Measurements from ENCODE around the gene ERCC6L2.
A peak's percentile ranks its signal among the peaks of the same experiment; 100 is the strongest.

Gene ERCC6L2

DNA sequence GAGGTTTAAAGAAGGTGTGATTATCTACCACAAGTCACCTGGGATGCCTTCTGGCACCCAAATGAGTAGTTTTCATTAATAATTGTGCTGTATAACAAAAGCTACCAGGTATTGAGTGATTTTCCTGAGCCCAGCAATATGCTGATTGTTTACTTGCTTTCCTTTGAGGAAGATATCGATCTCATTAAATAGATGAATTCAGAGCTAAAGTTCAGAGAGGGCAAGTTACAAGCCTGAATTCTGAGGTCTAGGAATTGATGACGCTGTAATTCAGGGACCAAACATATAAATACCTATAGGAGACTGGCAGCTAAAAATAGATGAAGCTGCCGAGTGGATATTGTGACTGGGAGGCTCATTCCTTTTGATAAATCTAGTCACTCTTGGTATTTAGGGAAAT, 1.1 kb downstream of the ERCC6L2 start:
- no peak for DNase-seq (ENCODE audit: low read depth)
- no peak overlapping the region for H3K4me3 ChIP-seq (replicated peaks; ENCODE audit: low read depth, low read length)
- TF ChIP-seq, protein P1, sequence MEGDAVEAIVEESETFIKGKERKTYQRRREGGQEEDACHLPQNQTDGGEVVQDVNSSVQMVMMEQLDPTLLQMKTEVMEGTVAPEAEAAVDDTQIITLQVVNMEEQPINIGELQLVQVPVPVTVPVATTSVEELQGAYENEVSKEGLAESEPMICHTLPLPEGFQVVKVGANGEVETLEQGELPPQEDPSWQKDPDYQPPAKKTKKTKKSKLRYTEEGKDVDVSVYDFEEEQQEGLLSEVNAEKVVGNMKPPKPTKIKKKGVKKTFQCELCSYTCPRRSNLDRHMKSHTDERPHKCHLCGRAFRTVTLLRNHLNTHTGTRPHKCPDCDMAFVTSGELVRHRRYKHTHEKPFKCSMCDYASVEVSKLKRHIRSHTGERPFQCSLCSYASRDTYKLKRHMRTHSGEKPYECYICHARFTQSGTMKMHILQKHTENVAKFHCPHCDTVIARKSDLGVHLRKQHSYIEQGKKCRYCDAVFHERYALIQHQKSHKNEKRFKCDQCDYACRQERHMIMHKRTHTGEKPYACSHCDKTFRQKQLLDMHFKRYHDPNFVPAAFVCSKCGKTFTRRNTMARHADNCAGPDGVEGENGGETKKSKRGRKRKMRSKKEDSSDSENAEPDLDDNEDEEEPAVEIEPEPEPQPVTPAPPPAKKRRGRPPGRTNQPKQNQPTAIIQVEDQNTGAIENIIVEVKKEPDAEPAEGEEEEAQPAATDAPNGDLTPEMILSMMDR (IDR thresholded peaks at IDR 0.05; ENCODE audit: low read length, missing control alignments): no peak

DNA sequence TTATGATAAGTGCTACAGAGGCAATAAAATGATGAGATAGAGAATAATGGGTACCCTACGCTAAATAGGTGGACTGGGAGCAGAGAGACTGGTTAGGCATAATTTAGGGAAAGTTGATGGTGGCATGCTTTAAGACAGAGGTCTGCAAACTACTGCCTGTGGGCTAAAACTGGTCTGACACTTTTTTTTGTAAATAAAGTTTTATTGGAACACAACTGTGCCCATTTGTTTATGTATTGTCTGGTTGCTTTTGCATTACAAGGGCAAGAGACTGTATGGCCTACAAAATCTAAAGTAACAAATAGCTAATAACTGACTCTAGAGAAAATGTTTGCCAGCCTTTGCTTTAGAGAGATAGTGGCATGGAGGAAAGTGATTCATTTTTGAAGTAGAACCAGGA, 2.5 kb downstream of the ERCC6L2 start:
- H3K4me3 ChIP-seq (replicated peaks; ENCODE audit: low read depth, low read length): no peak overlapping the region
- no peak for DNase-seq (ENCODE audit: low read depth)
- TF ChIP-seq, protein P1 (IDR thresholded peaks at IDR 0.05; ENCODE audit: low read length, missing control alignments): no peak

DNA sequence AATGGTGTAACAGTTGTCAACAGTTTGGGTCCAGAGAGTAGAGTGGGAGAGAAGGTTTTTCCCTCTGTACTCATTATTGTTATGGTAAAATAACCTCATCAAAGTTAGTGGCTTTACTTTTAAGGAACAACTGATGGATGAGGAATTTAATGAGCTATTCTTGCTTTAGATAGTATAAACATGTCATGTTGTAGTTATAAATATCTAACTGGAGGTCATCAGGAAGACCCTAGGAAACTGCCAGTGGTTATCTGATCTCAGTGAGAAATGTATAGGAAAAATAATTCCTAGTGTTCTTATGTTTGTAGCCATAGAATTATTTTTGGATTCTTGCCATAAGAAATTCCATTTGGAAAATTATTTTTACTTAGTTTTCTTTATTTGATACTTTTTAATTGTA, 4.1 kb downstream of the ERCC6L2 start:
- TF ChIP-seq, protein P1 (IDR thresholded peaks at IDR 0.05; ENCODE audit: low read length, missing control alignments): no peak
- DNase-seq (ENCODE audit: low read depth): no peak
- H3K4me3 ChIP-seq (replicated peaks; ENCODE audit: low read depth, low read length): no peak overlapping the region

DNA sequence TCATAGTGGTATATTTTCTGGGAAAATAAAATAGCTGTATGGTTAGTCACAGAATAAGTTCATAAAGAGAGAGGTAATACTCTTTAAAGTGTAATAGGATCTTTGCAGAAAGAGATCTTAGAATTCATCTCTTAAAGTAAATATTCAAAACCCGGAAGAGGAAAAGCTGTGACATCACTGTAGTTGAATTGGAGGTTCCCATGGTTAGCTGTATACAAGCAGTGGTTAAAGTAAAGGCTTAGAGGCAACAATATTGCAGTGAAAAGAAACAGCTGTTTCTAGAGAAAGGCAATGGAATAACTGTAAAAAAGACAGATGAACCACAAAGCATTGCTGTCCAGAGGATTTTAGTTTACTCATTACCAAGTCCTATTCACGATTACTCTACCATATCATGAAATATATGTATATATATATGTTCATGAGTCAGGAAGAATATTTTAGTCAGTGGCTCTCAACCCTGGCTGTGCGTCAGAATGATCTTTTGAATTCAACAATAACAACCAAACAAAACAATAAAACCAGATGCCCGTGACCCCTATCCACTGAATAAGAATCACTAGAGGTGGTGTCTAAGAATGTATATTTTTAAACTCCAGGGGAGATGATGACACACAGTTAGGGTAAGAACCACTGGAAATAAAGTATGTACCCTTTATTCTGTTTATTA, 4.7 kb downstream of the ERCC6L2 start:
- peak; percentile 74 for DNase-seq (ENCODE audit: low read depth)
- TF ChIP-seq, protein P1 (IDR thresholded peaks at IDR 0.05; ENCODE audit: low read length, missing control alignments): no peak
- H3K4me3 ChIP-seq (replicated peaks; ENCODE audit: low read depth, low read length): no peak overlapping the region

DNA sequence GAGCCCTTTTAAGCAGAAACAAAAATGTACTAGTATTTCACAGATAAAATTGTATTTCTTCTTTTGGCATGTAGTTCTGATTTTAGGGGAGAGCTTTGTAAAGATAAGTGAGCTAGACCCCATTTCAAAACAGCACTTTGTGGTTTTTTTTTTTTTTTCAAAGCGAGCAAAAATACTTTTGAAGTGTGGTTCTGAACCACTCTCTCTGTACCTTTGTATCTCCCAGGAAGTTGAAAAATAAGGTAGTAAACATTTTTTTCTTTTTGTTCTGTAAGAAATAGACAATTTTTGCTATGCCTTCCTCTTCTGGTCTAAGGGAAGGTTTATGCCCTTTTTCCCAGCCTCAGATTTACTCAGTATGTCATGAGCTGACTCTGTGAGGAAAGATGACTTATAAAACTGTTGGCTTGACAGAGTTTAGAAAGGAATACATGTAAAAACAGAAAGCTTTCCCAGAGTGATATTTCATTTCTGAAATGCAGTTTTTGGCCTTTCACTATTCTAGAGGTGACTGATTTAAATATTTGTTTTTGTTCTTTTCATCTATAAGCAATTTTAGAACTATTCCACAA, 12.5 kb downstream of the ERCC6L2 start:
- TF ChIP-seq, protein P1 (IDR thresholded peaks at IDR 0.05; ENCODE audit: low read length, missing control alignments): no peak
- no peak for DNase-seq (ENCODE audit: low read depth)
- no peak overlapping the region for H3K4me3 ChIP-seq (replicated peaks; ENCODE audit: low read depth, low read length)

DNA sequence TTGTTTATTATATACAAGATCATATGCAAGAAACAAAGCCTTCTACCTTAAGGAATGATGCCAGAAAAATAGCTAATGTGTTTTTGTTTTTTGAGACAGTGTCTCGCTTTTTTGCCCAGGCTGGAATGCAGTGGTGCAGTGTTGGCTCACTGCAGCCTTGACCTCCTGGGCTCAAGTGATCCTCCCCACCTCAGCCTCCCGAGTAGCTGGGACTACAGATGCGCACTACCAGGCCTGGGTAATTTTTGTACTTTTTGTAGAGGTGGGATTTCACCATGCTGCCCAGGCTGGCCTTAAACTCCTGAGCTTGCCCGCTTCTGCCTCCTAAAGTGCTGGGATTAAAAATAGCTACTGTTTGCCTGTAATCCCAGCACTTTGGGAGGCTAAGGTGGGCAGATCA, 15.1 kb downstream of the ERCC6L2 start:
- TF ChIP-seq, protein P1 (IDR thresholded peaks at IDR 0.05; ENCODE audit: low read length, missing control alignments): no peak
- DNase-seq (ENCODE audit: low read depth): no peak

More for the DNA sequence above, 15.1 kb downstream of the ERCC6L2 start:
- no peak overlapping the region for H3K4me3 ChIP-seq (replicated peaks; ENCODE audit: low read depth, low read length)

All from fibroblast of pulmonary artery (primary cell).